ENCODE measurements around the gene THSD7A. TPM values are rescaled to one million over a fixed set of nuclear protein-coding genes. Genes with fewer than 3 reads are reported as not detected.

The THSD7A gene
- total and polyA plus RNA-seq, 4 donors: 0.15 to 2.7 (median 1.9) TPM

DNA sequence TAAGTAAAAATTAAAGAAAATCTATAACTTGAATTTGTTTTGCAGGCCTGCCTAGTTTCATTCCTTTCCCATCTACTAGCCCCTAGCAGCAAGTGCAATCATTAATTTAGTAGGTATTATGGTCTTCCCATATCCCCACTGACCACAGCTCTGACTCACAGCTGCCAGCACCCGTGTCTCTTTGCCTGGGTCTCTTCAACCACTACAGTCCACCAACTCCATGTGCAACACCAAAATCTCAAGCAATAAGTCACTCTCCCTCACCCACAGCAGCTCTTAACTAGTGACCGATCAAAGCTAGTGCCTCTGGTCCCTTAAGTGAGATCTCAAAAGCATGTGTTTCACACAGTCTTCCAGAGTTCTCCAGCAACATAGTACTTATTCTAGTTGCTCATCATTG, 26.0 kb upstream of the THSD7A start (continued):
- no peak for TF ChIP-seq EGR1 (IDR thresholded peaks at IDR 0.05; ENCODE audit: low read depth in 2 of 2)
- TF ChIP-seq FOXA2 (IDR thresholded peaks at IDR 0.05): no peak
- TF ChIP-seq, protein P1, sequence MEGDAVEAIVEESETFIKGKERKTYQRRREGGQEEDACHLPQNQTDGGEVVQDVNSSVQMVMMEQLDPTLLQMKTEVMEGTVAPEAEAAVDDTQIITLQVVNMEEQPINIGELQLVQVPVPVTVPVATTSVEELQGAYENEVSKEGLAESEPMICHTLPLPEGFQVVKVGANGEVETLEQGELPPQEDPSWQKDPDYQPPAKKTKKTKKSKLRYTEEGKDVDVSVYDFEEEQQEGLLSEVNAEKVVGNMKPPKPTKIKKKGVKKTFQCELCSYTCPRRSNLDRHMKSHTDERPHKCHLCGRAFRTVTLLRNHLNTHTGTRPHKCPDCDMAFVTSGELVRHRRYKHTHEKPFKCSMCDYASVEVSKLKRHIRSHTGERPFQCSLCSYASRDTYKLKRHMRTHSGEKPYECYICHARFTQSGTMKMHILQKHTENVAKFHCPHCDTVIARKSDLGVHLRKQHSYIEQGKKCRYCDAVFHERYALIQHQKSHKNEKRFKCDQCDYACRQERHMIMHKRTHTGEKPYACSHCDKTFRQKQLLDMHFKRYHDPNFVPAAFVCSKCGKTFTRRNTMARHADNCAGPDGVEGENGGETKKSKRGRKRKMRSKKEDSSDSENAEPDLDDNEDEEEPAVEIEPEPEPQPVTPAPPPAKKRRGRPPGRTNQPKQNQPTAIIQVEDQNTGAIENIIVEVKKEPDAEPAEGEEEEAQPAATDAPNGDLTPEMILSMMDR (IDR thresholded peaks at IDR 0.05; ENCODE audit: low read depth, low read length, missing input control): no peak
- TF ChIP-seq HNF4G (IDR thresholded peaks at IDR 0.05): no peak
- TF ChIP-seq HNF4A (conservative IDR thresholded peaks at IDR 0.05): no peak
- no peak for TF ChIP-seq RXRA (IDR thresholded peaks at IDR 0.05)
- TF ChIP-seq, protein P2, sequence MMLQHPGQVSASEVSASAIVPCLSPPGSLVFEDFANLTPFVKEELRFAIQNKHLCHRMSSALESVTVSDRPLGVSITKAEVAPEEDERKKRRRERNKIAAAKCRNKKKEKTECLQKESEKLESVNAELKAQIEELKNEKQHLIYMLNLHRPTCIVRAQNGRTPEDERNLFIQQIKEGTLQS (IDR thresholded peaks at IDR 0.05): no peak
- no peak for TF ChIP-seq YY1 (IDR thresholded peaks at IDR 0.05)
- TF ChIP-seq RAD21 (IDR thresholded peaks at IDR 0.05): no peak

DNA sequence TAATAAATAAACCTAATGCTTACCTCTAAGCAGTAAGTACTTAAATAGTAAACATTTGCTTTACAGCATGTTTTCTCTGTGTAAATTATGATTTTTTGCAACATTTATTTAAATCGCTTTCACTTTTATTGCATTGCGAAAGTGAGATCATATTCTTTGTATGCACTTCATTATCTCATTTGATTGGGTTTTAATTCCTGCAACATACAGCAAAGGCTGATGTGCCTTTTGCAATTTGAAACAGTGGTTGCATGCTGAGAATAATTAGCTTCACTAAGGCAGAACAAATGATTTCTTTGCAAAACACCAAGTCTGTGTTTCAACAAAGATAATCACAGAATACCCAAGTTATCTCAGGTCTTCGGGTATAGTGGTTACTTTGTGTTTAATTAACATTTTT, 16.3 kb upstream of the THSD7A start:
- WGBS: 79% methylated on average over 3 of the region's 3 CpGs
- Histone ChIP-seq H3K9ac (ENCODE audit: low read depth in 1 of 2, low read length in 2 of 2) (no peak overlapping the region), H3K4me1 (ENCODE audit: control insufficient read depth in 4 of 4, insufficient read depth in 4 of 4, low read length in 3 of 4) (no peaks in the 10 kb centered on the region)

More for the DNA sequence above, 16.3 kb upstream of the THSD7A start:
- TF ChIP-seq NR2F2 (IDR thresholded peaks at IDR 0.05): no peak
- TF ChIP-seq, protein P3, sequence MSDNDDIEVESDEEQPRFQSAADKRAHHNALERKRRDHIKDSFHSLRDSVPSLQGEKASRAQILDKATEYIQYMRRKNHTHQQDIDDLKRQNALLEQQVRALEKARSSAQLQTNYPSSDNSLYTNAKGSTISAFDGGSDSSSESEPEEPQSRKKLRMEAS (IDR thresholded peaks at IDR 0.05): no peak
- TF ChIP-seq JUND (IDR thresholded peaks at IDR 0.05): no peak
- TF ChIP-seq YY1 (IDR thresholded peaks at IDR 0.05): no peak
- TF ChIP-seq FOXA2 (IDR thresholded peaks at IDR 0.05): no peak
- TF ChIP-seq, protein P1 (IDR thresholded peaks at IDR 0.05; ENCODE audit: low read depth, low read length, missing input control): no peak
- no peak for TF ChIP-seq EGR1 (IDR thresholded peaks at IDR 0.05; ENCODE audit: low read depth in 2 of 2)
- no peak for TF ChIP-seq RAD21 (IDR thresholded peaks at IDR 0.05)
- TF ChIP-seq TAF1 (conservative IDR thresholded peaks at IDR 0.05): no peak
- TF ChIP-seq HNF4G (IDR thresholded peaks at IDR 0.05): no peak
- TF ChIP-seq GABPA (IDR thresholded peaks at IDR 0.05 in 1 of 2, conservative IDR thresholded peaks at IDR 0.05 in 1 of 2): no peak
- TF ChIP-seq, protein P2 (IDR thresholded peaks at IDR 0.05): no peak
- TF ChIP-seq, protein P4, sequence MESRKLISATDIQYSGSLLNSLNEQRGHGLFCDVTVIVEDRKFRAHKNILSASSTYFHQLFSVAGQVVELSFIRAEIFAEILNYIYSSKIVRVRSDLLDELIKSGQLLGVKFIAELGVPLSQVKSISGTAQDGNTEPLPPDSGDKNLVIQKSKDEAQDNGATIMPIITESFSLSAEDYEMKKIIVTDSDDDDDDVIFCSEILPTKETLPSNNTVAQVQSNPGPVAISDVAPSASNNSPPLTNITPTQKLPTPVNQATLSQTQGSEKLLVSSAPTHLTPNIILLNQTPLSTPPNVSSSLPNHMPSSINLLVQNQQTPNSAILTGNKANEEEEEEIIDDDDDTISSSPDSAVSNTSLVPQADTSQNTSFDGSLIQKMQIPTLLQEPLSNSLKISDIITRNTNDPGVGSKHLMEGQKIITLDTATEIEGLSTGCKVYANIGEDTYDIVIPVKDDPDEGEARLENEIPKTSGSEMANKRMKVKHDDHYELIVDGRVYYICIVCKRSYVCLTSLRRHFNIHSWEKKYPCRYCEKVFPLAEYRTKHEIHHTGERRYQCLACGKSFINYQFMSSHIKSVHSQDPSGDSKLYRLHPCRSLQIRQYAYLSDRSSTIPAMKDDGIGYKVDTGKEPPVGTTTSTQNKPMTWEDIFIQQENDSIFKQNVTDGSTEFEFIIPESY (IDR thresholded peaks at IDR 0.05): no peak
- TF ChIP-seq, protein P5, sequence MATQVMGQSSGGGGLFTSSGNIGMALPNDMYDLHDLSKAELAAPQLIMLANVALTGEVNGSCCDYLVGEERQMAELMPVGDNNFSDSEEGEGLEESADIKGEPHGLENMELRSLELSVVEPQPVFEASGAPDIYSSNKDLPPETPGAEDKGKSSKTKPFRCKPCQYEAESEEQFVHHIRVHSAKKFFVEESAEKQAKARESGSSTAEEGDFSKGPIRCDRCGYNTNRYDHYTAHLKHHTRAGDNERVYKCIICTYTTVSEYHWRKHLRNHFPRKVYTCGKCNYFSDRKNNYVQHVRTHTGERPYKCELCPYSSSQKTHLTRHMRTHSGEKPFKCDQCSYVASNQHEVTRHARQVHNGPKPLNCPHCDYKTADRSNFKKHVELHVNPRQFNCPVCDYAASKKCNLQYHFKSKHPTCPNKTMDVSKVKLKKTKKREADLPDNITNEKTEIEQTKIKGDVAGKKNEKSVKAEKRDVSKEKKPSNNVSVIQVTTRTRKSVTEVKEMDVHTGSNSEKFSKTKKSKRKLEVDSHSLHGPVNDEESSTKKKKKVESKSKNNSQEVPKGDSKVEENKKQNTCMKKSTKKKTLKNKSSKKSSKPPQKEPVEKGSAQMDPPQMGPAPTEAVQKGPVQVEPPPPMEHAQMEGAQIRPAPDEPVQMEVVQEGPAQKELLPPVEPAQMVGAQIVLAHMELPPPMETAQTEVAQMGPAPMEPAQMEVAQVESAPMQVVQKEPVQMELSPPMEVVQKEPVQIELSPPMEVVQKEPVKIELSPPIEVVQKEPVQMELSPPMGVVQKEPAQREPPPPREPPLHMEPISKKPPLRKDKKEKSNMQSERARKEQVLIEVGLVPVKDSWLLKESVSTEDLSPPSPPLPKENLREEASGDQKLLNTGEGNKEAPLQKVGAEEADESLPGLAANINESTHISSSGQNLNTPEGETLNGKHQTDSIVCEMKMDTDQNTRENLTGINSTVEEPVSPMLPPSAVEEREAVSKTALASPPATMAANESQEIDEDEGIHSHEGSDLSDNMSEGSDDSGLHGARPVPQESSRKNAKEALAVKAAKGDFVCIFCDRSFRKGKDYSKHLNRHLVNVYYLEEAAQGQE (IDR thresholded peaks at IDR 0.05): no peak
- no peak for TF ChIP-seq SP1 (IDR thresholded peaks at IDR 0.05)
- TF ChIP-seq FOXA1 (IDR thresholded peaks at IDR 0.05): no peak
- TF ChIP-seq RXRA (IDR thresholded peaks at IDR 0.05): no peak
- no peak for TF ChIP-seq HNF4A (conservative IDR thresholded peaks at IDR 0.05)
- Histone ChIP-seq H3K36me3 (ENCODE audit: control insufficient read depth in 4 of 4, insufficient read depth in 3 of 4, low read depth in 1 of 4, low read length in 3 of 4) (no peaks in the 10 kb centered on the region), H3K9me3 (ENCODE audit: control insufficient read depth in 4 of 4, low read length in 3 of 4) (no peaks in the 10 kb centered on the region), H3K27me3 (ENCODE audit: control insufficient read depth in 4 of 4, insufficient read depth in 4 of 4, low read length in 3 of 4) (no peaks in the 10 kb centered on the region), H3K4me3 (ENCODE audit: low read depth in 1 of 3, low read length in 3 of 3) (no peak overlapping the region), H3K27ac (ENCODE audit: low read depth in 1 of 2, low read length in 2 of 2) (no peak overlapping the region)
- no peak for DNase-seq (ENCODE audit: low spot score)

Measured in liver (tissue), 9 donors.